K562 treated with DMSO at 1 percent for 24 hours (cell line): ENCODE measurements around the gene ZDHHC11B. TPM values are rescaled to one million over a fixed set of nuclear protein-coding genes. Genes with fewer than 3 reads are reported as not detected.

Source experiments
- total RNA-seq: library from RNA; unstranded; fragments of 300-600 nt; gene quantifications from 2 replicates; pipeline ENCODE4 v1.2.3, GENCODE V29; 2022; ENCODE audit warnings: low read depth; ENCODE audit not compliant: insufficient read depth

ZDHHC11B gene, protein sequence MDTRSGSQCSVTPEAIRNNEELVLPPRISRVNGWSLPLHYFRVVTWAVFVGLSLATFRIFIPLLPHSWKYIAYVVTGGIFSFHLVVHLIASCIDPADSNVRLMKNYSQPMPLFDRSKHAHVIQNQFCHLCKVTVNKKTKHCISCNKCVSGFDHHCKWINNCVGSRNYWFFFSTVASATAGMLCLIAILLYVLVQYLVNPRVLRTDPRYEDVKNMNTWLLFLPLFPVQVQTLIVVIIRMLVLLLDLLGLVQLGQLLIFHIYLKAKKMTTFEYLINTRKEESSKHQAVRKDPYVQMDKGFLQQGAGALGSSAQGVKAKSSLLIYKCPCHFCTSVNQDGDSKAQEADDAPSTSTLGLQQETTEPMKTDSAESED
- not detected in 2 replicates for total RNA-seq

DNA sequence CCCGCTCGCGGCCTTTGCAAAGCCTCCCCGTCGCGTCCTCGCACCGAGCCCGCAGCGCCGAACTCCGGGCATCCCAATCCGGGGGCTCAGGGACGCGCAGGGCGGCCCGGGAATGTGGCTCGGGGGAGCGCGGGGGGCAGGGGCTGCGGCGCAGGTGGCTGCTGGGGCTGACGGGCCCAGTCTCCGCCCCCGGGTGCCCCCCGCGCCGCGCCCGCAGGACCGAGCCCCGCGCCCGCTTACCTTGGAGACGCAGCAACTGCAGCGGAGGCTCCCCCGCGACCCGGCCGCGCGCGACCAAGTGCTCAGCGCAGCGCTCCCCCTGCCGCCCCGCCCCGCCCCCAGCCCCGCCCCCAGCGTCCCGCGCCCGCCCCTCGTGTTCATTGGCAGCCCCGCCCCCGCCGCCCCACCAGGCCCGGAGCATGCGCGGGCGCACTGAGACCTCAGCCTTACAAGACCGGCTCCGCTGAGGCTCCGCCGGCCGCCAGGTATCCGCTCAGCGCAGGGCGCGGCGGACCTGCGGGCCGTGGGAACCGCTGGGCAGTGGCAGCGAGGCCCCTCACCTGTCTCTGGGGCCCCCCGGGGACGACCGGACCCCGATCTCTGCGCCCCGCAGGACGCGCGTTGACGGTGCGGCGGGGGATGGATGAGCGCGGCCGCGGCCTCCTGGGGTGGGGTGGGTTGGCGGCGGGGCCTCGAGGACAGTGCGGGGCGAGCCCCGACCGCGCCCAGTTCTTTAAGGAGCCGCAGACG, at the start of gene ZDHHC11B:
TSS of gene ZDHHC11B (minus strand) at position 302 of the 750 bp plus-strand sequence. CDS start 17,810 bp downstream, outside the sequence.

DNA sequence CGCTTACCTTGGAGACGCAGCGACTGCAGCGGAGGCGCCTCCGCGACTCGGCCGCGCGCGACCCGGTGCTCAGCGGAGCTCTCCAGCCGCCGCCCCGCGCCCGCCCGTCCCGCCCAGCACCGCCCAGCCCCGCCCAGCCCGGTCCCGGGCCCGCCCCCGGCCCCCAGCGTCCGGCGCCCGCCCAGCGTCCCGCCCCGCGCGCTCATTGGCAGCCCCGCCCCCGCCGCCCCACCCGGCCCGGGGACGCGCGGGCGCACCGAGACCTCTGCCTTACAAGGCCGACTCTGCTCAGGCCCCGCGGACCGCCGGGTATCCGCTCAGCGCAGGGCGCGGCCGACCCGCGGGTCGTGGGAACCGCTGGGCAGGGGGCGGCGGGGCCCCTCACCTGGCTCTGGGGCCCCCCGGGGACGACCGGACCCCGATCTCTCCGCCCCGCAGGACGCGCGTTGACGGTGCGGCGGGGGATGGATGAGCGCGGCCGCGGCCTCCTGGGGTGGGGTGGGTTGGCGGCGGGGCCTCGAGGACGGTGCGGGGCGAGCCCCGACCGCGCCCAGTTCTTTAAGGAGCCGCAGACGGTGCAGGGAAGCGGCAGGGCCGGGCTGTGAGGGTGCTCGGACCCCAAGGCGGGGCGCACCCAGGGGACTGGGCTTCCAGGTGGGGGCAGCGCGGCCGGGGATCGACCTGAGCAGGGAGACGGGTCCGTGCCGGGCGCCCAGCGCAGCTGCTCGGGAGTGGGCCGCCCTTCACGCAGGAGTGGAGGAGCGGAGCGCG, 91.1 kb downstream of the ZDHHC11B start, which contains the start of gene TPPP:
TSS of gene TPPP (minus strand) at position 82 of the 771 bp plus-strand sequence. CDS start 15,292 bp downstream, outside the sequence.

Other genes with a start within 250 kb of the ZDHHC11B start
- 13.4 and 13.5 TPM in 2 replicates for gene CEP72, start 172.4 kb downstream of the ZDHHC11B start, total RNA-seq
- 0.34 and 0.50 TPM in 2 replicates for gene TPPP, start 91.4 kb downstream of the ZDHHC11B start, total RNA-seq
- gene ZDHHC11, start 66.3 kb upstream of the ZDHHC11B start, total RNA-seq, result 0.78 and 1.6 TPM in 2 replicates
- 33.4 and 34.5 TPM in 2 replicates for gene BRD9, start 108.1 kb upstream of the ZDHHC11B start, total RNA-seq
- gene TRIP13, start 108.2 kb upstream of the ZDHHC11B start, total RNA-seq, result 20.6 and 23.6 TPM in 2 replicates
- gene NKD2, start 224.1 kb upstream of the ZDHHC11B start, total RNA-seq, result 0.54 and 1.1 TPM in 2 replicates